Measurements from ENCODE around the gene SMAP2. TPM values are rescaled to one million over a fixed set of nuclear protein-coding genes. Genes with fewer than 3 reads are reported as not detected.

SMAP2 gene
- polyA plus RNA-seq, 3 donors: 302 to 382 (median 359) TPM

DNA sequence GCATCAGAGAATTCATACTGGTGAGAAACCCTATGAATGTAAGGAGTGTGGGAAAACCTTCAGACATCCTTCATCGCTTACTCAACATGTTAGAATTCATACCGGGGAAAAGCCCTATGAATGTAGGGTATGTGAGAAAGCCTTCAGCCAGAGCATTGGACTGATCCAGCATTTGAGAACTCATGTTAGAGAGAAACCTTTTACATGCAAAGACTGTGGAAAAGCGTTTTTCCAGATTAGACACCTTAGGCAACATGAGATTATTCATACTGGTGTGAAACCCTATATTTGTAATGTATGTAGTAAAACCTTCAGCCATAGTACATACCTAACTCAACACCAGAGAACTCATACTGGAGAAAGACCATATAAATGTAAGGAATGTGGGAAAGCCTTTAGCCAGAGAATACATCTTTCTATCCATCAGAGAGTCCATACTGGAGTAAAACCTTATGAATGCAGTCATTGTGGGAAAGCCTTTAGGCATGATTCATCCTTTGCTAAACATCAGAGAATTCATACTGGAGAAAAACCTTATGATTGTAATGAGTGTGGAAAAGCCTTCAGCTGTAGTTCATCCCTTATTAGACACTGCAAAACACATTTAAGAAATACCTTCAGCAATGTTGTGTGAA lies 89.5 kb downstream of the SMAP2 start:
- Histone ChIP-seq H3K79me2 (ENCODE audit: insufficient read depth, low read length) (no peaks in the 10 kb centered on the region), H3K9ac (ENCODE audit: insufficient read depth, low read length, poor library complexity, severe bottlenecking) (no peak overlapping the region), H4K20me1 (ENCODE audit: insufficient read depth, low read length) (no peaks in the 10 kb centered on the region), H3K4me2 (replicated peaks; ENCODE audit: extremely low read depth, low read length, poor library complexity, severe bottlenecking) (no peak overlapping the region), H3K4me3 (replicated peaks in 1 of 3; ENCODE audit: low read depth in 2 of 3, low read length in 3 of 3) (peak overlapping the region in 1 of 3 experiments; percentile 30), H3K9me3 (replicated peaks in 1 of 2; ENCODE audit: control insufficient read depth in 1 of 2, insufficient read depth in 1 of 2, low read length in 2 of 2) (peaks cover 66 to 100% of the 10 kb centered on the region in 2 donors), H3K4me1 (ENCODE audit: control insufficient read depth in 1 of 2, insufficient read depth in 2 of 2, low read length in 2 of 2) (no peaks in the 10 kb centered on the region), H3K27ac (ENCODE audit: low read depth in 1 of 2, low read length in 2 of 2) (no peak overlapping the region), H3K36me3 (replicated peaks in 1 of 2; ENCODE audit: control insufficient read depth in 1 of 2, insufficient read depth in 2 of 2, low read length in 2 of 2) (peaks cover 16 to 50% of the 10 kb centered on the region in 2 donors), H3K27me3 (ENCODE audit: control insufficient read depth in 2 of 2, insufficient read depth in 2 of 2, low read length in 2 of 2) (no peaks in the 10 kb centered on the region), H2AFZ (ENCODE audit: insufficient read depth, low read depth, low read length, poor library complexity, severe bottlenecking) (no peak overlapping the region)
- H3K27ac Mint-ChIP-seq: no peak overlapping the region
- H3K27me3 Mint-ChIP-seq (ENCODE audit: low read depth in 3 of 3): peaks cover 0 to 1% (median under 1%) of the 10 kb centered on the region in 3 donors
- no peaks in the 10 kb centered on the region for H3K4me1 Mint-ChIP-seq
- H3K36me3 Mint-ChIP-seq: peaks cover 28 to 61% of the 10 kb centered on the region in 2 donors
- no peak overlapping the region for H3K4me3 Mint-ChIP-seq
- WGBS (ENCODE audit: insufficient coverage): no CpG with 5 or more reads among the region's 3 CpGs
- intact Hi-C loops (cut with micrococcal nuclease): no loop called here
- TF ChIP-seq, protein P1, sequence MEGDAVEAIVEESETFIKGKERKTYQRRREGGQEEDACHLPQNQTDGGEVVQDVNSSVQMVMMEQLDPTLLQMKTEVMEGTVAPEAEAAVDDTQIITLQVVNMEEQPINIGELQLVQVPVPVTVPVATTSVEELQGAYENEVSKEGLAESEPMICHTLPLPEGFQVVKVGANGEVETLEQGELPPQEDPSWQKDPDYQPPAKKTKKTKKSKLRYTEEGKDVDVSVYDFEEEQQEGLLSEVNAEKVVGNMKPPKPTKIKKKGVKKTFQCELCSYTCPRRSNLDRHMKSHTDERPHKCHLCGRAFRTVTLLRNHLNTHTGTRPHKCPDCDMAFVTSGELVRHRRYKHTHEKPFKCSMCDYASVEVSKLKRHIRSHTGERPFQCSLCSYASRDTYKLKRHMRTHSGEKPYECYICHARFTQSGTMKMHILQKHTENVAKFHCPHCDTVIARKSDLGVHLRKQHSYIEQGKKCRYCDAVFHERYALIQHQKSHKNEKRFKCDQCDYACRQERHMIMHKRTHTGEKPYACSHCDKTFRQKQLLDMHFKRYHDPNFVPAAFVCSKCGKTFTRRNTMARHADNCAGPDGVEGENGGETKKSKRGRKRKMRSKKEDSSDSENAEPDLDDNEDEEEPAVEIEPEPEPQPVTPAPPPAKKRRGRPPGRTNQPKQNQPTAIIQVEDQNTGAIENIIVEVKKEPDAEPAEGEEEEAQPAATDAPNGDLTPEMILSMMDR (IDR thresholded peaks at IDR 0.05): no peak
- no peak for DNase-seq
- peaks cover 55 to 97% (median 95%) of the 10 kb centered on the region in 7 donors for H3K9me3 Mint-ChIP-seq

DNA sequence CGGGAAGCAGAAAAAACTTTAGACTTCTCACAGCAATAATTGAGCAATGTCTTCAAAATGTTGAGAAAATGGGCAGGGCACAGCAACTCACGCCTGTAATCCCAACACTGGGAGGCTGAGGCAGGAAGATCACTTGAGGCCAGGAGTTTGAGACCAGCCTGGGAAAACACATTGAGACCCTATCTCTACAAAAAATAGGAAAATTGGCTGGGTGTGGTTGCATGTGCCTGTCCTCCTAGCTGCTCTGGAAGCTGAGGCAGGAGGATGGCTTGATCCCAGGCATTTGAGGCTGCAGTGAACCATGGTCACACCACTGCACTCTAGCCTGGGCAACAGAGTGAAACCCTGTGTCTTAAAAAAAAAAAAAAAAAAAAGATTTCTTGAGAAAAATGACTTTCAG lies 95.8 kb downstream of the SMAP2 start:
- H3K4me1 ChIP-seq (ENCODE audit: control insufficient read depth in 1 of 2, insufficient read depth in 2 of 2, low read length in 2 of 2): no peaks in the 10 kb centered on the region
- Mint-ChIP-seq H3K4me1 (no peaks in the 10 kb centered on the region), H3K36me3 (peaks cover 2 to 24% of the 10 kb centered on the region in 2 donors), H3K27me3 (ENCODE audit: low read depth in 3 of 3) (peaks cover 1% of the 10 kb centered on the region in 3 donors), H3K9me3 (peaks cover 56 to 98% (median 92%) of the 10 kb centered on the region in 7 donors), H3K4me3 (no peak overlapping the region), H3K27ac (no peak overlapping the region)
- H3K4me3 ChIP-seq (replicated peaks in 1 of 3; ENCODE audit: low read depth in 2 of 3, low read length in 3 of 3): no peak overlapping the region
- no peak for DNase-seq
- peaks cover 65 to 94% of the 10 kb centered on the region in 2 donors for H3K9me3 ChIP-seq (replicated peaks in 1 of 2; ENCODE audit: control insufficient read depth in 1 of 2, insufficient read depth in 1 of 2, low read length in 2 of 2)
- no peak overlapping the region for H3K9ac ChIP-seq (ENCODE audit: insufficient read depth, low read length, poor library complexity, severe bottlenecking)
- H3K79me2 ChIP-seq (ENCODE audit: insufficient read depth, low read length): no peaks in the 10 kb centered on the region
- 80% methylated on average over 1 of the region's 2 CpGs for WGBS (ENCODE audit: insufficient coverage)
- intact Hi-C loops (cut with micrococcal nuclease): no loop called here
- H3K27me3 ChIP-seq (ENCODE audit: control insufficient read depth in 2 of 2, insufficient read depth in 2 of 2, low read length in 2 of 2): no peaks in the 10 kb centered on the region
- TF ChIP-seq, protein P1 (IDR thresholded peaks at IDR 0.05): no peak
- H4K20me1 ChIP-seq (ENCODE audit: insufficient read depth, low read length): no peaks in the 10 kb centered on the region
- no peak overlapping the region for H3K4me2 ChIP-seq (replicated peaks; ENCODE audit: extremely low read depth, low read length, poor library complexity, severe bottlenecking)
- H3K27ac ChIP-seq (ENCODE audit: low read depth in 1 of 2, low read length in 2 of 2): no peak overlapping the region
- H2AFZ ChIP-seq (ENCODE audit: insufficient read depth, low read depth, low read length, poor library complexity, severe bottlenecking): no peak overlapping the region
- H3K36me3 ChIP-seq (replicated peaks in 1 of 2; ENCODE audit: control insufficient read depth in 1 of 2, insufficient read depth in 2 of 2, low read length in 2 of 2): no peaks in the 10 kb centered on the region

Other genes with a start within 250 kb of the SMAP2 start
- gene RLF, start 212.3 kb upstream of the SMAP2 start, polyA plus RNA-seq: 1 to 10 TPM; 3.0 to 9.2 (median 6.2) TPM
- gene TMCO2, start 125.8 kb upstream of the SMAP2 start, polyA plus RNA-seq: not detected
- 10 to 100 TPM in 2 of 3 donors, 1 to 10 TPM in 1; 6.4 to 45.6 (median 36.0) TPM for gene ZMPSTE24, start 115.5 kb upstream of the SMAP2 start, polyA plus RNA-seq
- gene COL9A2, start 56.4 kb upstream of the SMAP2 start, polyA plus RNA-seq: 10 to 100 TPM in 1 of 3 donors, 1 to 10 TPM in 2; 2.0 to 24.3 (median 2.6) TPM
- under 1 TPM in 2 of 3 donors, not detected in 1; 0.20 to 0.67 TPM for gene ZFP69B, start 76.7 kb downstream of the SMAP2 start, polyA plus RNA-seq
- gene ZFP69, start 103.6 kb downstream of the SMAP2 start, polyA plus RNA-seq: 1 to 10 TPM; 2.1 to 3.8 (median 2.5) TPM
- 1 to 10 TPM; 1.5 to 3.4 (median 2.6) TPM for gene EXO5, start 135.0 kb downstream of the SMAP2 start, polyA plus RNA-seq
- 1 to 10 TPM; 2.3 to 3.5 (median 2.7) TPM for gene ZNF684, start 157.9 kb downstream of the SMAP2 start, polyA plus RNA-seq

Measured in CD14-positive monocyte (primary cell).